ENCODE results near the gene RFPL4A.
A peak's percentile ranks its signal among the peaks of the same experiment; 100 is the strongest.

Gene RFPL4A

GRCh38 chr19:55801416-55801815 is 42.5 kb downstream of the RFPL4A start:
- Histone ChIP-seq H3K36me3 (ENCODE audit: control insufficient read depth in 2 of 2, insufficient read depth in 2 of 2, low read length in 2 of 2) (no peaks in the 10 kb centered on the region), H3K4me3 (ENCODE audit: low read length in 2 of 2) (no peak overlapping the region), H3K27me3 (ENCODE audit: control insufficient read depth in 2 of 2, insufficient read depth in 2 of 2, low read length in 2 of 2) (no peaks in the 10 kb centered on the region), H3K9ac (ENCODE audit: low read depth in 1 of 2, low read length in 2 of 2) (no peak overlapping the region), H3K27ac (ENCODE audit: low read depth in 2 of 2, low read length in 2 of 2) (no peak overlapping the region), H3K9me3 (ENCODE audit: control insufficient read depth in 2 of 2, low read length in 2 of 2) (no peaks in the 10 kb centered on the region), H3K4me1 (ENCODE audit: control insufficient read depth in 2 of 2, insufficient read depth in 2 of 2, low read length in 2 of 2) (no peaks in the 10 kb centered on the region)

GRCh38 chr19:55802281-55802680 is 43.4 kb downstream of the RFPL4A start:
- H3K4me1 ChIP-seq (ENCODE audit: control insufficient read depth in 2 of 2, insufficient read depth in 2 of 2, low read length in 2 of 2) = no peaks in the 10 kb centered on the region
- no peak overlapping the region for H3K27ac ChIP-seq (ENCODE audit: low read depth in 2 of 2, low read length in 2 of 2)
- H3K27me3 ChIP-seq (ENCODE audit: control insufficient read depth in 2 of 2, insufficient read depth in 2 of 2, low read length in 2 of 2) = no peaks in the 10 kb centered on the region
- H3K4me3 ChIP-seq (ENCODE audit: low read length in 2 of 2) = no peak overlapping the region
- no peaks in the 10 kb centered on the region for H3K9me3 ChIP-seq (ENCODE audit: control insufficient read depth in 2 of 2, low read length in 2 of 2)
- no peak overlapping the region for H3K9ac ChIP-seq (ENCODE audit: low read depth in 1 of 2, low read length in 2 of 2)
- H3K36me3 ChIP-seq (ENCODE audit: control insufficient read depth in 2 of 2, insufficient read depth in 2 of 2, low read length in 2 of 2) = no peaks in the 10 kb centered on the region

- peak overlapping the region in 1 of 2 donors; percentile 37 for H3K4me3 ChIP-seq (ENCODE audit: low read length in 2 of 2)
- no peaks in the 10 kb centered on the region for H3K27me3 ChIP-seq (ENCODE audit: control insufficient read depth in 2 of 2, insufficient read depth in 2 of 2, low read length in 2 of 2)
These were observed 50.6 kb downstream of the RFPL4A start for GRCh38 chr19:55809381-55810058.

GRCh38 chr19:55811340-55811739 is 52.4 kb downstream of the RFPL4A start:
- Histone ChIP-seq H3K9ac (ENCODE audit: low read depth in 1 of 2, low read length in 2 of 2) (no peak overlapping the region), H3K27ac (ENCODE audit: low read depth in 2 of 2, low read length in 2 of 2) (no peak overlapping the region), H3K36me3 (ENCODE audit: control insufficient read depth in 2 of 2, insufficient read depth in 2 of 2, low read length in 2 of 2) (no peaks in the 10 kb centered on the region), H3K4me3 (ENCODE audit: low read length in 2 of 2) (no peak overlapping the region), H3K9me3 (ENCODE audit: control insufficient read depth in 2 of 2, low read length in 2 of 2) (no peaks in the 10 kb centered on the region), H3K27me3 (ENCODE audit: control insufficient read depth in 2 of 2, insufficient read depth in 2 of 2, low read length in 2 of 2) (no peaks in the 10 kb centered on the region), H3K4me1 (ENCODE audit: control insufficient read depth in 2 of 2, insufficient read depth in 2 of 2, low read length in 2 of 2) (no peaks in the 10 kb centered on the region)

More at GRCh38 chr19:55809381-55810058, 50.6 kb downstream of the RFPL4A start:
- Histone ChIP-seq H3K4me1 (ENCODE audit: control insufficient read depth in 2 of 2, insufficient read depth in 2 of 2, low read length in 2 of 2) (no peaks in the 10 kb centered on the region), H3K9me3 (ENCODE audit: control insufficient read depth in 2 of 2, low read length in 2 of 2) (no peaks in the 10 kb centered on the region), H3K9ac (ENCODE audit: low read depth in 1 of 2, low read length in 2 of 2) (no peak overlapping the region), H3K27ac (ENCODE audit: low read depth in 2 of 2, low read length in 2 of 2) (no peak overlapping the region), H3K36me3 (ENCODE audit: control insufficient read depth in 2 of 2, insufficient read depth in 2 of 2, low read length in 2 of 2) (no peaks in the 10 kb centered on the region)

- no peaks in the 10 kb centered on the region for H3K36me3 ChIP-seq (ENCODE audit: control insufficient read depth in 2 of 2, insufficient read depth in 2 of 2, low read length in 2 of 2)
- H3K4me1 ChIP-seq (ENCODE audit: control insufficient read depth in 2 of 2, insufficient read depth in 2 of 2, low read length in 2 of 2) = no peaks in the 10 kb centered on the region
- H3K27ac ChIP-seq (ENCODE audit: low read depth in 2 of 2, low read length in 2 of 2) = no peak overlapping the region
- no peak overlapping the region for H3K4me3 ChIP-seq (ENCODE audit: low read length in 2 of 2)
- H3K27me3 ChIP-seq (ENCODE audit: control insufficient read depth in 2 of 2, insufficient read depth in 2 of 2, low read length in 2 of 2) = no peaks in the 10 kb centered on the region
- H3K9ac ChIP-seq (ENCODE audit: low read depth in 1 of 2, low read length in 2 of 2) = no peak overlapping the region
- no peaks in the 10 kb centered on the region for H3K9me3 ChIP-seq (ENCODE audit: control insufficient read depth in 2 of 2, low read length in 2 of 2)
These were observed 53.6 kb downstream of the RFPL4A start for GRCh38 chr19:55812449-55812848.
